ENCODE results near the gene CRYBG3.
"Not testable (repeated sequence)": the region's sequence is repeated elsewhere in the genome, so short reads cannot be mapped to it uniquely, and the experiment has no call there.

CRYBG3 gene

GRCh38 chr3:97901313-97902248 lies 79.8 kb downstream of the CRYBG3 start:
- FAIRE-seq, result no peak

- FAIRE-seq, result not testable (repeated sequence)
Observed at GRCh38 chr3:97909830-97910229, 88.0 kb downstream of the CRYBG3 start.

- not testable (repeated sequence) for FAIRE-seq
Observed at GRCh38 chr3:97910236-97910831, 88.5 kb downstream of the CRYBG3 start.

- FAIRE-seq, result no peak
Observed at GRCh38 chr3:97910931-97911351, 89.1 kb downstream of the CRYBG3 start.

GRCh38 chr3:97911459-97911858 lies 89.6 kb downstream of the CRYBG3 start:
- FAIRE-seq, result no peak

GRCh38 chr3:97914388-97914787 lies 92.6 kb downstream of the CRYBG3 start:
- FAIRE-seq, result no peak

GRCh38 chr3:97916576-97916975 lies 94.8 kb downstream of the CRYBG3 start:
- FAIRE-seq, result no peak

- FAIRE-seq, result no peak
Observed at GRCh38 chr3:97917813-97918536, 96.2 kb downstream of the CRYBG3 start.

GRCh38 chr3:97927704-97928103 lies 105.9 kb downstream of the CRYBG3 start:
- no peak for FAIRE-seq

GRCh38 chr3:97928986-97929385 lies 107.2 kb downstream of the CRYBG3 start:
- no peak for FAIRE-seq

GRCh38 chr3:97930018-97930417 lies 108.2 kb downstream of the CRYBG3 start:
- FAIRE-seq, result no peak

GRCh38 chr3:97931218-97931617 lies 109.4 kb downstream of the CRYBG3 start:
- FAIRE-seq, result no peak

- no peak for FAIRE-seq
Observed at GRCh38 chr3:97932387-97932801, 110.6 kb downstream of the CRYBG3 start.

- FAIRE-seq, result no peak
Observed at GRCh38 chr3:97934980-97935695, 113.3 kb downstream of the CRYBG3 start.

- no peak for FAIRE-seq
Observed at GRCh38 chr3:97935842-97936241, 114.0 kb downstream of the CRYBG3 start.

GRCh38 chr3:97937205-97937604 lies 115.4 kb downstream of the CRYBG3 start:
- FAIRE-seq, result no peak

GRCh38 chr3:97938444-97938843 lies 116.6 kb downstream of the CRYBG3 start:
- no peak for FAIRE-seq

- no peak for FAIRE-seq
Observed at GRCh38 chr3:97939401-97939800, 117.6 kb downstream of the CRYBG3 start.

GRCh38 chr3:97940034-97940433 lies 118.2 kb downstream of the CRYBG3 start:
- no peak for FAIRE-seq

GRCh38 chr3:97942801-97943546 lies 121.2 kb downstream of the CRYBG3 start:
- FAIRE-seq, result no peak

- FAIRE-seq, result no peak
Observed at GRCh38 chr3:97948351-97949109, 126.7 kb downstream of the CRYBG3 start.
